NT2/D1 (cell line): ENCODE results near the gene STX11.
"Not testable (repeated sequence)": the region's sequence is repeated elsewhere in the genome, so short reads cannot be mapped to it uniquely, and the experiment has no call there.

ENCODE experiments used
- DNase-seq: peaks from one replicate; pipeline ENCODE4 v3.0.0-alpha.2; 2011; ENCODE audit warnings: low read depth, low spot score
- H3K27me3 ChIP-seq: 2 replicates; pipeline ENCODE4 v1.6.0; 2011; ENCODE audit warnings: mild to moderate bottlenecking; ENCODE audit not compliant: insufficient read length, insufficient read depth
- H3K36me3 ChIP-seq: 2 replicates; pipeline ENCODE4 v1.6.1; 2011; ENCODE audit warnings: mild to moderate bottlenecking, low read length, mixed read lengths; ENCODE audit not compliant: insufficient read depth, insufficient read length
- H3K4me1 ChIP-seq: 2 replicates; pipeline ENCODE4 v1.5.1; 2011; ENCODE audit not compliant: insufficient read depth, insufficient read length
- H3K4me3 ChIP-seq: 2 replicates; pipeline ENCODE4 v1.5.1; 2011; ENCODE audit warnings: low read depth; ENCODE audit not compliant: insufficient read length
- H3K9ac ChIP-seq: 2 replicates; pipeline ENCODE4 v1.6.0; 2011; ENCODE audit warnings: low read depth; ENCODE audit not compliant: insufficient read length
- H3K9me3 ChIP-seq: 2 replicates; pipeline ENCODE4 v1.5.1; 2011; ENCODE audit warnings: mild to moderate bottlenecking, low read length; ENCODE audit not compliant: insufficient read depth
- SUZ12 ChIP-seq: IDR thresholded peaks from 2 replicates; pipeline ENCODE4 v1.6.1; 2011; ENCODE audit not compliant: insufficient read length, insufficient read depth; ENCODE audit errors: extremely low read depth
- YY1 ChIP-seq: IDR thresholded peaks from 2 replicates; pipeline ENCODE4 v1.6.1; 2011; ENCODE audit not compliant: insufficient read length, insufficient read depth
- ZNF274 ChIP-seq: IDR thresholded peaks from 2 replicates; pipeline ENCODE4 v1.6.1; 2011; ENCODE audit warnings: mild to moderate bottlenecking, low read depth, low read length

STX11 gene

GRCh38 chr6:144119376-144119775 is 30.9 kb upstream of the STX11 start:
- no peak for TF ChIP-seq YY1
- TF ChIP-seq SUZ12 = no peak
- TF ChIP-seq ZNF274 = no peak
- Histone ChIP-seq H3K9me3 (no peaks in the 10 kb centered on the region), H3K4me1 (no peaks in the 10 kb centered on the region), H3K4me3 (no peak overlapping the region), H3K27me3 (no peaks in the 10 kb centered on the region), H3K36me3 (no peaks in the 10 kb centered on the region), H3K9ac (no peak overlapping the region)
- DNase-seq = no peak

DNA sequence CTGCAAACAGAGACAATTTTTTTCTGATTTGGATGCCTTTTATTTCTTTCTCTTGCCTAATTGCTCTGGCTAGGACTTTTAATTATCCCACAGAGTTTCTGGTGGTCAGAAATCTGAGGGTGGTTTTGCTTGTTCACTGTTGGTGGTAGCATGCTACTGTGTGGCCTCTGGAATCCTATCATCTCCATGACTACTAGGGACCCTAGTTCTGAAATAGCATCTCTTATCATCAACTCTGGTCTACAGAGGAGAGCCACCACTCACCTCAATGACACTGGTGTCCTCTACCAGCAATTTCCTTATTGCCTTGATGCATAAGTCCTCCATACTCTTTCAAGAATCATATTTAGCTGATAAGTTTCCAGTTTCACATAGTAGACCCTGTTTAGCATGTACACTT is 27.5 kb upstream of the STX11 start:
- H3K4me3 ChIP-seq = no peak overlapping the region
- H3K27me3 ChIP-seq = no peaks in the 10 kb centered on the region
- TF ChIP-seq SUZ12 (no peak), YY1 (no peak), ZNF274 (no peak)
- no peaks in the 10 kb centered on the region for H3K9me3 ChIP-seq
- DNase-seq = no peak
- H3K9ac ChIP-seq = no peak overlapping the region
- no peaks in the 10 kb centered on the region for H3K36me3 ChIP-seq
- H3K4me1 ChIP-seq = no peaks in the 10 kb centered on the region

- no peak for TF ChIP-seq SUZ12
- TF ChIP-seq YY1 = no peak
- TF ChIP-seq ZNF274 = no peak
- H3K36me3 ChIP-seq = no peaks in the 10 kb centered on the region
- H3K9me3 ChIP-seq = no peaks in the 10 kb centered on the region
- no peak overlapping the region for H3K4me3 ChIP-seq
- no peaks in the 10 kb centered on the region for H3K27me3 ChIP-seq
- H3K4me1 ChIP-seq = no peaks in the 10 kb centered on the region
- no peak overlapping the region for H3K9ac ChIP-seq
- DNase-seq = no peak
Observed at GRCh38 chr6:144123421-144123820, 26.9 kb upstream of the STX11 start.

DNA sequence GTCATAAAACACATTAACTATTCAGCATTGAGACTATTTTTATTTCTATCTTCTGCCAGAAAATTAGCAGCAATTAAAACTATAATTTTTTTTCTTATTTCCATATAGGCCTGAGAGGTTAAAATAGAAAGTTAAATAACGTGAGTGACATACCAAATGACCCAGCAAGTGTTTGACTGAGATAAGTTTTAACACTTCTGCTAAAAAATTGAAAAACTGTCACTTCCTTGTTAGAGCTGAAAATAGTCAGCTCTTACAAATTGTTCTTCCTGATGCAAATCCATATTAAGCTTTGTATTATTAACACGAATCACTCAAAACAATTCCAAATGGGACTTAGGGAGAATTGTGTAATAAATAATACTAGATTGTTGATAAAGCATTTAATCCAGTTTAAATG is 26.5 kb upstream of the STX11 start:
- TF ChIP-seq SUZ12 = no peak
- no peak for TF ChIP-seq YY1
- TF ChIP-seq ZNF274 = no peak
- no peaks in the 10 kb centered on the region for H3K9me3 ChIP-seq
- no peak overlapping the region for H3K4me3 ChIP-seq
- no peaks in the 10 kb centered on the region for H3K27me3 ChIP-seq
- no peaks in the 10 kb centered on the region for H3K36me3 ChIP-seq
- no peaks in the 10 kb centered on the region for H3K4me1 ChIP-seq
- H3K9ac ChIP-seq = no peak overlapping the region
- no peak for DNase-seq

GRCh38 chr6:144127097-144127496 is 23.2 kb upstream of the STX11 start:
- Histone ChIP-seq H3K9me3 (no peaks in the 10 kb centered on the region), H3K4me3 (no peak overlapping the region), H3K4me1 (no peaks in the 10 kb centered on the region), H3K9ac (no peak overlapping the region), H3K27me3 (no peaks in the 10 kb centered on the region), H3K36me3 (no peaks in the 10 kb centered on the region)
- DNase-seq = no peak
- TF ChIP-seq ZNF274 (no peak), YY1 (no peak), SUZ12 (no peak)

DNA sequence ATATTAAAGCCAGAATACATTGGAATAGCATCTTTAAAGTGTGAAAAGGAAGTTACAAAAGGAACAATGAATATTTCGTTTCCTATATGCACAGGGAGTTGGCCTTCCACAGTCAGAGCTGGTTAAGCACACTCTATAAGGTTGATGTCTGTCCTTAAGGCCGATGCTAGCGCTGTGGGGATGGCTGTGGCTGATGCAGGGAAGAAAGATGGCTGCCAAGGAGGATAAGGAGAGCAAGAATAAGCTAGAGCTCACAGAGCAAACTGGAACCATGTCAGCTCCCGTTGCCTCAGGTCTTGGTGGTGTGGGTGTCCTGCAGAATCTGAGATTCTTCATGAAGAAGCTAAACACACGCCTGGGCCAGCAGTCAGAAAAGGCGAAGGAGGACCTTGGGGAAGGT is 20.8 kb upstream of the STX11 start:
- Histone ChIP-seq H3K36me3 (no peaks in the 10 kb centered on the region), H3K27me3 (no peaks in the 10 kb centered on the region), H3K9ac (no peak overlapping the region), H3K4me3 (no peak overlapping the region), H3K9me3 (no peaks in the 10 kb centered on the region), H3K4me1 (no peaks in the 10 kb centered on the region)
- no peak for DNase-seq
- TF ChIP-seq SUZ12 (no peak), YY1 (no peak), ZNF274 (no peak)

DNA sequence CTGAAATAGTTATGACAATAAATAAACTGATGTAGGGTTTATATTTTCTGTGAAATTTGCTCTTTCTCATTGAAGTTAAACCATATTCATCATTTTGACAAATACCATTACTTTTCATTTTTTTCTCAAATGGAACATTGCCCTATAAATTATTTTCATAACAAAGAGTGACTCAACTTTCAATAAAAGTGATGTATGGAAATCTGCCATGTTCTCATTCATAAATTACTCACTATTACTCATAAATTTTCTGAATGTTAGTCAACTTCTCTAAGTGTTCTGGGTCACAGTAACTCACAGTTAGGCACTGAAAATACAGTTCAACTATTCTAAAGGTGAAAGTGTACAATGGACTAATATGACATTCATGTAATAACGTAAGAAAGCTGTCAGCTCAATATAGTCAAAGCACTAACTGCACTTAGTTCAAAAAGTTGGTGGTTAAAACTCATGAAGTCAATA is 19.0 kb upstream of the STX11 start:
- no peaks in the 10 kb centered on the region for H3K27me3 ChIP-seq
- H3K9me3 ChIP-seq = no peaks in the 10 kb centered on the region
- H3K4me1 ChIP-seq = no peaks in the 10 kb centered on the region
- H3K9ac ChIP-seq = no peak overlapping the region
- no peak overlapping the region for H3K4me3 ChIP-seq
- no peaks in the 10 kb centered on the region for H3K36me3 ChIP-seq
- DNase-seq = no peak
- no peak for TF ChIP-seq ZNF274

- not testable (repeated sequence) for H3K27me3 ChIP-seq, H3K4me3 ChIP-seq, H3K9me3 ChIP-seq, H3K4me1 ChIP-seq, H3K9ac ChIP-seq, DNase-seq, H3K36me3 ChIP-seq
Observed at GRCh38 chr6:144132167-144132690, 18.1 kb upstream of the STX11 start.
